Measurements from ENCODE around the gene CCM2.

CCM2 gene

DNA sequence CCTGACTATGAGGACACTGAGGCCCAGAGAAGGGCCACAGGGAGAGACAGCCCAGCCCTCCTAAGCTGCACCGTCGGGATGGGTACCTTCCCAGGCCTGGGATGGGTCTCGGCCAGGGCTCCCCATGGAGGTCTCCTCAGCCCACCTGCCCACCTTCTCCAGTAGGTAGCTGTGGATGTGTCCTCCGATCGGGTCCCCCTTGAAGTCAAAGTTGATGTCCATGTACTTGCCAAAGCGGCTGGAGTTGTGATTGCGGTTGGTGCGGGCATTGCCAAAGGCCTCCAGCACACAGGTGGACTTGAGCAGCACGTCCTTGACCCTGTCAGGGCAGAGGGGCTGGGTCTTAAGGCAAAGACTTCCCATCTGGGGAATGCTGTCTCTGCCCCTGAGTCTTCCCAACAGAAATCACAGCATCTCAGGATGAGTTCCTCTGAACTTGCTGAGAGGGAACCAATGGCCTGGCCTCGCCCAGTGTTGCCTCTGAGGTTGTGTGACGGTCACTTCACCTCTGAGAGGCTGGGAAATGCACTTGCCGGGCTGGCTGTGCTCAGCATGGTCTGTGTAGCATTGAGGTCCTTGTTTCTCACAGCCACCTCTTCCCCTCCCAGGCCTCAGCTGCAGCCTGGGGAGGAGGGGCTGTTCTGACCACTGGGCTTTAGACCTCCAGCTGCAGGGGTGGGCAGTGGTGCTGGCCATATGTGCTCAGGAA is 24.5 kb upstream of the CCM2 start:
- Histone ChIP-seq H3K9ac (no peak overlapping the region), H3K4me3 (IDR thresholded peaks at IDR 0.05; ENCODE audit: insufficient read depth, low read depth, low read length) (no peak overlapping the region), H4K20me1 (ENCODE audit: insufficient read depth) (no peaks in the 10 kb centered on the region), H3K4me1 (ENCODE audit: low read depth, poor library complexity, severe bottlenecking) (peaks cover 12% of the 10 kb centered on the region), H3K4me2 (no peak overlapping the region), H2AFZ (ENCODE audit: low read depth) (no peak overlapping the region), H3K27ac (no peak overlapping the region), H3K79me2 (ENCODE audit: insufficient read depth, low read depth) (no peaks in the 10 kb centered on the region), H3K36me3 (ENCODE audit: insufficient read depth) (no peaks in the 10 kb centered on the region), H3K27me3 (ENCODE audit: insufficient read depth, low read depth) (no peaks in the 10 kb centered on the region)
- TF ChIP-seq, protein P1, sequence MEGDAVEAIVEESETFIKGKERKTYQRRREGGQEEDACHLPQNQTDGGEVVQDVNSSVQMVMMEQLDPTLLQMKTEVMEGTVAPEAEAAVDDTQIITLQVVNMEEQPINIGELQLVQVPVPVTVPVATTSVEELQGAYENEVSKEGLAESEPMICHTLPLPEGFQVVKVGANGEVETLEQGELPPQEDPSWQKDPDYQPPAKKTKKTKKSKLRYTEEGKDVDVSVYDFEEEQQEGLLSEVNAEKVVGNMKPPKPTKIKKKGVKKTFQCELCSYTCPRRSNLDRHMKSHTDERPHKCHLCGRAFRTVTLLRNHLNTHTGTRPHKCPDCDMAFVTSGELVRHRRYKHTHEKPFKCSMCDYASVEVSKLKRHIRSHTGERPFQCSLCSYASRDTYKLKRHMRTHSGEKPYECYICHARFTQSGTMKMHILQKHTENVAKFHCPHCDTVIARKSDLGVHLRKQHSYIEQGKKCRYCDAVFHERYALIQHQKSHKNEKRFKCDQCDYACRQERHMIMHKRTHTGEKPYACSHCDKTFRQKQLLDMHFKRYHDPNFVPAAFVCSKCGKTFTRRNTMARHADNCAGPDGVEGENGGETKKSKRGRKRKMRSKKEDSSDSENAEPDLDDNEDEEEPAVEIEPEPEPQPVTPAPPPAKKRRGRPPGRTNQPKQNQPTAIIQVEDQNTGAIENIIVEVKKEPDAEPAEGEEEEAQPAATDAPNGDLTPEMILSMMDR (conservative IDR thresholded peaks at IDR 0.05; ENCODE audit: low read depth, low read length) = no peak

- TF ChIP-seq, protein P1 (conservative IDR thresholded peaks at IDR 0.05; ENCODE audit: low read depth, low read length) = no peak
- no peaks in the 10 kb centered on the region for H3K79me2 ChIP-seq (ENCODE audit: insufficient read depth, low read depth)
- H4K20me1 ChIP-seq (ENCODE audit: insufficient read depth) = no peaks in the 10 kb centered on the region
- H3K4me1 ChIP-seq (ENCODE audit: low read depth, poor library complexity, severe bottlenecking) = peaks cover 19% of the 10 kb centered on the region
- no peak overlapping the region for H3K4me3 ChIP-seq (IDR thresholded peaks at IDR 0.05; ENCODE audit: insufficient read depth, low read depth, low read length)
- H2AFZ ChIP-seq (ENCODE audit: low read depth) = no peak overlapping the region
- H3K4me2 ChIP-seq = no peak overlapping the region
- H3K9ac ChIP-seq = no peak overlapping the region
- H3K27ac ChIP-seq = no peak overlapping the region
- H3K27me3 ChIP-seq (ENCODE audit: insufficient read depth, low read depth) = no peaks in the 10 kb centered on the region
- H3K36me3 ChIP-seq (ENCODE audit: insufficient read depth) = no peaks in the 10 kb centered on the region
These were observed 23.8 kb upstream of the CCM2 start for GRCh38 chr7:44976040-44976745.

DNA sequence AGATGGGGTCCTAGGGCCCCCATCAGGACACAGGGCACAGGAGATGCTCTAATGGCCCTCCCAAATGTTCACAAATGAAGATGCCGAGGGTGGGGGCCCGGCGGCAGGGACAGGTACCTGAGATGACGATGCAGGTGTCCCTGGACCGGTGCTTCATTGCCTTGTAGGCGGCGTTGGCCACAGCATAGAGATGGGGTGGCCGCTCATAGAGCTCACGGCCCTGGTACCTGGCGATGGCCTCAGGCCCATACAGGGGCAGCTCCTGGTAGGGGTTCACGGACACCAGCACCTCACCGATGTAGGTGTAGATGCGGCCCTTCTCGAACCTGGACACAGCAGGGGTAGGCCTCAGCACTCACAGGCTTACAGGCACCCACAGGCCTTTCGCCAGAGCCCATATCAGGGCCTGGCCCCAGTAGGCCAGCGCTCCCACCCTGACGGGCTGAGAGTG is 23.2 kb upstream of the CCM2 start:
- no peak overlapping the region for H2AFZ ChIP-seq (ENCODE audit: low read depth)
- H3K4me3 ChIP-seq (IDR thresholded peaks at IDR 0.05; ENCODE audit: insufficient read depth, low read depth, low read length) = no peak overlapping the region
- no peak overlapping the region for H3K4me2 ChIP-seq
- no peaks in the 10 kb centered on the region for H3K79me2 ChIP-seq (ENCODE audit: insufficient read depth, low read depth)
- TF ChIP-seq, protein P1 (conservative IDR thresholded peaks at IDR 0.05; ENCODE audit: low read depth, low read length) = no peak
- H3K9ac ChIP-seq = no peak overlapping the region
- H3K27ac ChIP-seq = no peak overlapping the region
- no peaks in the 10 kb centered on the region for H4K20me1 ChIP-seq (ENCODE audit: insufficient read depth)
- peaks cover 25% of the 10 kb centered on the region for H3K4me1 ChIP-seq (ENCODE audit: low read depth, poor library complexity, severe bottlenecking)
- no peaks in the 10 kb centered on the region for H3K36me3 ChIP-seq (ENCODE audit: insufficient read depth)
- H3K27me3 ChIP-seq (ENCODE audit: insufficient read depth, low read depth) = no peaks in the 10 kb centered on the region

DNA sequence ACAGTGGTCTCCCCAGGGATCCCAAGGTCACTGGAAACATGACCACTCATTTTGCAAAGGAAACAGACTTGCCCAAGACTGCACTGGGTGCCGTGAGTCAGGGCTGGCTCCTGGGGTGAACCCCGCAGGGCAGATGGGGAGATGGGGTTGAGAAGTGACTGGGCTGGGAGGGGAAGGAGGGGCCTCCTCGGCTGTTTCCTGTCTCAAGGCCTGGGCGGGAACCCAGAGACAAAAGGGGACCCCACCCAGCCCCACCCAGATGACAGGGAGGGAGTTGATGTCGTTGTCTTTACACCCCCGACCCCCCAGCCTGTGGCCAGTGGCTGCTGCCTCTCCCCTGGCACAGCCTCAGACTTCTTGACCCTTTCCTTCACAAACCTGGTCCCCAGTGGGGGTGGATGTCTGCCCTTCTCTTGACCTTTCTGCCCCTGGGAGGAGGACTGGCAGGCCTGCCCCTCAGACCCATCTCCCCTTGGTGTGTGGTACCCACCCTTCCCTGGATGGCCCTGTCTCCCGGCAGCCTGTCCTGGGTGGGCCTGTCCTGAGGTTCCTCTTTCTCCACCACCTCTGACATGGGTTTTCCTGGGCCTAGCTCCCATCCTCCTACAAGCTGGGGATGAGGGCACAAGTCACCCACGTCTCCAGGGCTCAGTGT is 22.6 kb upstream of the CCM2 start:
- peaks cover 31% of the 10 kb centered on the region for H3K4me1 ChIP-seq (ENCODE audit: low read depth, poor library complexity, severe bottlenecking)
- H3K4me2 ChIP-seq = no peak overlapping the region

More for the DNA sequence above, 22.6 kb upstream of the CCM2 start:
- Histone ChIP-seq H2AFZ (ENCODE audit: low read depth) (no peak overlapping the region), H3K79me2 (ENCODE audit: insufficient read depth, low read depth) (no peaks in the 10 kb centered on the region), H3K27ac (no peak overlapping the region), H3K9ac (no peak overlapping the region), H3K36me3 (ENCODE audit: insufficient read depth) (no peaks in the 10 kb centered on the region), H3K4me3 (IDR thresholded peaks at IDR 0.05; ENCODE audit: insufficient read depth, low read depth, low read length) (no peak overlapping the region), H3K27me3 (ENCODE audit: insufficient read depth, low read depth) (no peaks in the 10 kb centered on the region), H4K20me1 (ENCODE audit: insufficient read depth) (no peaks in the 10 kb centered on the region; the same call in 1 of the 2 replicates)
- TF ChIP-seq, protein P1 (conservative IDR thresholded peaks at IDR 0.05; ENCODE audit: low read depth, low read length) = no peak

All from KMS-11 (cell line).